Thoracic aorta (tissue), 2 donors: ENCODE data around the gene PRDM16. TPM values are rescaled to one million over a fixed set of nuclear protein-coding genes. Genes with fewer than 3 reads are reported as not detected.

Source experiments
- ATAC-seq: fragments of 150-250 bp; one replicate; pipeline ENCODE4 v1.8.0; 2017; ENCODE audit warnings: low read depth; ENCODE audit not compliant: insufficient number of reproducible peaks, low FRiP score
- DNase-seq: peaks from one replicate; pipeline ENCODE4 v3.0.0-alpha.2; 2020; ENCODE audit warnings: low spot score
- H3K27ac ChIP-seq, 2 donors: fragments of 200-600 bp; sonication (generic); 1 replicate in 1 of 2; 2 replicates in 1 of 2; pipeline ENCODE4 v1.5.1; 2016; ENCODE audit warnings: mild to moderate bottlenecking in 2 of 2, moderate library complexity in 2 of 2
- H3K27me3 ChIP-seq: fragments of 200-600 bp; sonication (generic); replicated peaks from 2 replicates; pipeline ENCODE4 v1.6.0; 2016; ENCODE audit warnings: mild to moderate bottlenecking; ENCODE audit not compliant: insufficient read depth
- H3K36me3 ChIP-seq: fragments of 200-600 bp; sonication (generic); one replicate; pipeline ENCODE4 v1.5.1; 2016
- H3K4me1 ChIP-seq, 2 donors: fragments of 200-600 bp; sonication (generic); 1 replicate in 1 of 2; 2 replicates in 1 of 2; pipeline versions ENCODE4 v1.5.1 to v1.6.0; 2016; ENCODE audit warnings: low read depth in 2 of 2, mild to moderate bottlenecking in 1 of 2; ENCODE audit not compliant: control insufficient read depth in 1 of 2
- H3K4me3 ChIP-seq: fragments of 200-600 bp; sonication (generic); 2 replicates; pipeline ENCODE4 v1.5.1; 2016; ENCODE audit warnings: mild to moderate bottlenecking
- H3K9me3 ChIP-seq: fragments of 200-600 bp; sonication (generic); 2 replicates; pipeline ENCODE4 v1.5.1; 2016
- total RNA-seq, 2 donors: library from RNA; depleted of rRNA; stranded (reverse); fragments of >200 nt; gene quantifications; one replicate each; pipeline versions ENCODE4 v1.1.0 to v1.2.3, GENCODE V29; 2016
- TF ChIP-seq, protein P1 (sequence below): fragments of 200-600 bp; sonication (generic); IDR thresholded peaks from one replicate; pipeline ENCODE4 v1.5.1; 2019; ENCODE audit warnings: antibody characterized with exemption

PRDM16 gene
- total RNA-seq, 2 donors from 2014 or later = 68.9 to 85.4 TPM

DNA sequence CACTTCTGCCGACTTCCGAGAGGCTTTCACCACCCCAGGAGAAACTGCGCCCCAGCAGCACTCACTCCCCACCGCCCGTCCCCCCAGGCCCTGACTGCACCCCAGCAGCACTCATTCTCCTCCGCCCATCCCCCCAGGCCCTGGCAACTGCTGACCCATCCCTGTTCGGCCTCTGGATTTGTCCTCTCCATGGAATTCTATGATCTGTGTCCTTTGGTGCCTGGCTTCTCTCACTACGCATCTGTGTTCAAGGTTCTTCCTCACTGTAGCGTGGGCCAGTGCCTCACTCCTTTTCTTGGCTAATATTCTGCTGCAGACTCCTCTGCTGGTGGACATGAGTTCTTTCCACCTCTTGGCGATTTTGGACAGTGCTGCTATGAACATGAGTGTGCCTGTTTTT, 263.7 kb downstream of the PRDM16 start:
- Histone ChIP-seq H3K27me3 (no peaks in the 10 kb centered on the region), H3K9me3 (no peaks in the 10 kb centered on the region), H3K27ac (peak overlapping the region in 1 of 2 donors; percentile 84), H3K4me1 (peaks cover 35 to 93% of the 10 kb centered on the region in 2 donors), H3K36me3 (no peaks in the 10 kb centered on the region), H3K4me3 (no peak overlapping the region)
- DNase-seq (no peak), ATAC-seq (no peak)
- TF ChIP-seq, protein P1, sequence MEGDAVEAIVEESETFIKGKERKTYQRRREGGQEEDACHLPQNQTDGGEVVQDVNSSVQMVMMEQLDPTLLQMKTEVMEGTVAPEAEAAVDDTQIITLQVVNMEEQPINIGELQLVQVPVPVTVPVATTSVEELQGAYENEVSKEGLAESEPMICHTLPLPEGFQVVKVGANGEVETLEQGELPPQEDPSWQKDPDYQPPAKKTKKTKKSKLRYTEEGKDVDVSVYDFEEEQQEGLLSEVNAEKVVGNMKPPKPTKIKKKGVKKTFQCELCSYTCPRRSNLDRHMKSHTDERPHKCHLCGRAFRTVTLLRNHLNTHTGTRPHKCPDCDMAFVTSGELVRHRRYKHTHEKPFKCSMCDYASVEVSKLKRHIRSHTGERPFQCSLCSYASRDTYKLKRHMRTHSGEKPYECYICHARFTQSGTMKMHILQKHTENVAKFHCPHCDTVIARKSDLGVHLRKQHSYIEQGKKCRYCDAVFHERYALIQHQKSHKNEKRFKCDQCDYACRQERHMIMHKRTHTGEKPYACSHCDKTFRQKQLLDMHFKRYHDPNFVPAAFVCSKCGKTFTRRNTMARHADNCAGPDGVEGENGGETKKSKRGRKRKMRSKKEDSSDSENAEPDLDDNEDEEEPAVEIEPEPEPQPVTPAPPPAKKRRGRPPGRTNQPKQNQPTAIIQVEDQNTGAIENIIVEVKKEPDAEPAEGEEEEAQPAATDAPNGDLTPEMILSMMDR = no peak

DNA sequence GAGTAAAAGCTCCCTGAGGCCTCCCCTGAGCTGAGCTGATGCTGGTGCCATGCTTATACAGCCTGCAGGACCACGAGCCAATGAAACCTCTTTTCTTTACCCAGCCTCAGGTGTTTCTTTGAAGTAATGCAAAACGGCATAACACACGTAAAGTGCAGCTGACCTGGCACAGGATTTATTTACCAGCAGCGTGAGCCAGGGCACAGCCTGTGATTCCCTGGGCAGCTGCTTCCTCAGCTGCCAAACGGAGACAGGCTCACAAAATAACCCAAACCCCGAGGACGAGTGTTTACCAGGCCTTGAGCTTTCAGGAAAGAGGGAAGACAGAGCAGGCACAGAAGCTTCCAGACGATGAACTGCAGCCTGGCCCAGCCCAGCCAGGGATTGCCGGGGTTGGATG, 264.9 kb downstream of the PRDM16 start:
- no peaks in the 10 kb centered on the region for H3K9me3 ChIP-seq
- DNase-seq (no peak), ATAC-seq (no peak)
- peak overlapping the region; percentile 68 to 84 for H3K27ac ChIP-seq
- TF ChIP-seq, protein P1 = no peak
- H3K4me1 ChIP-seq = peaks cover 46 to 94% of the 10 kb centered on the region in 2 donors
- no peaks in the 10 kb centered on the region for H3K27me3 ChIP-seq
- H3K36me3 ChIP-seq = no peaks in the 10 kb centered on the region
- H3K4me3 ChIP-seq = no peak overlapping the region

DNA sequence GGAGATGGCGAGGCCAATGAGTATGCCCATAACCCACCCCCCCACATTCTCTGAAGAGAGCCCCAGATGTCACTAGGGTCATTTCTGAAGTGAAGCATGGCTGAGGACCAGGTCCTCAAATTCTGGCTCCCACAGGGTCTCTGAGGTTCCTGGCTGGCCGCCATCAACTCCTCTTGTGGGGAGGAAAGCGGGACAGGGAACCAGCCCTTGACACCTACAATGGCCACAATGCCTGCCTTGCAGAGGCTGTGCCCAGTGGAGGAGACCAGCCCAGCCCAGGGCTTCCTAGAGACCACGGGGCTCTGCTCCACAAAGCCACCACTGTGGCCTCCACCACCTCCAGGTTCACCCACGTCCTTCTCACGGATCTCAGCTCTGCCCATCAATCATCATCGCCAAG, 265.4 kb downstream of the PRDM16 start:
- H3K36me3 ChIP-seq = no peaks in the 10 kb centered on the region
- H3K9me3 ChIP-seq = no peaks in the 10 kb centered on the region
- ATAC-seq = no peak
- H3K27ac ChIP-seq = peak overlapping the region; percentile 68 to 84
- H3K27me3 ChIP-seq = no peaks in the 10 kb centered on the region
- H3K4me3 ChIP-seq = no peak overlapping the region
- H3K4me1 ChIP-seq = peaks cover 50 to 94% of the 10 kb centered on the region in 2 donors
- TF ChIP-seq, protein P1 = no peak
- no peak for DNase-seq

DNA sequence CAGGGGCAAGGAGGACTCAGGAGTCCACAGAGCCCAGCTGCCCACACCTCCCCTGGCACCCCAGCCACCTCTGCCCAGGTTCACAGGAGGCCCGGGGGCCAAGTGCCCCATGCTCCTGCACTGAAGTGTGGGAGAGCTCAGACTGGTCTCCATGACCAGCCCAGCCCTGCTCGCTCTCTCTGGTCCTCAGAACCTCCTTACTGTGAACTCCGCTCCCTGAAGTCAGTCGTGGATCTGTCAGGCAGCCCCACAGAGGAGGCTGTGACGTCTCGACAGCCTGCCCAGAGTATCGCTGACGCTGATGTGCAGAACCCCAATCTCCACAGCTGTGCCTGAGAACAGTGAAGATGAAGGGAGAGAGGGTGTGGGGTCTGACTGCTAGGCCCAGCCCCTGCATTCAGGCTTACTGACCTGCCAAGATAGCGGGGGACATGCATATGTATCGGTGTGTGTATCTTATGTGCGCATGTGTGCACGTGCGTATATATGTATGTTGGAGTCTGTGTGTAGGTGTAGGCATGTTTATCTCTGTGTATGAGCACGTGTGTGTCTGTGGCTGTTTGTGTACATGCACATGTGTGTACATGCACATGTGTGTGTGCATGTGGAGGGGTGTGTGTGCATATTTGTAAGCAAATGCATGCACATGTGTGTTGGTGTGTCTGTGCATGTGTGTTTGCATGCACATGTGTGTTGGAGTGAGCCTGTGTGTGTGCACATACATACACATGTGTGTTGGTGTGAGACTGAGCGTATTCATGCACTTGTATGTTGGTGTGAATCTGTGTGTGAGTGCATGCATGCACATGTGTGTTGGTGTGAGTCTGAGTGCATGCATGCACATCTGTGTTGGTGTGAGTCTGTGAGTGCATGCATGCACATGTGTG, 267.0 kb downstream of the PRDM16 start:
- H3K4me3 ChIP-seq = no peak overlapping the region
- no peak for DNase-seq
- ATAC-seq = no peak
- H3K9me3 ChIP-seq = no peaks in the 10 kb centered on the region
- H3K4me1 ChIP-seq = peaks cover 36 to 89% of the 10 kb centered on the region in 2 donors
- TF ChIP-seq, protein P1 = no peak
- H3K27me3 ChIP-seq = no peaks in the 10 kb centered on the region
- H3K36me3 ChIP-seq = no peaks in the 10 kb centered on the region
- H3K27ac ChIP-seq = peak overlapping the region; percentile 68 to 84

DNA sequence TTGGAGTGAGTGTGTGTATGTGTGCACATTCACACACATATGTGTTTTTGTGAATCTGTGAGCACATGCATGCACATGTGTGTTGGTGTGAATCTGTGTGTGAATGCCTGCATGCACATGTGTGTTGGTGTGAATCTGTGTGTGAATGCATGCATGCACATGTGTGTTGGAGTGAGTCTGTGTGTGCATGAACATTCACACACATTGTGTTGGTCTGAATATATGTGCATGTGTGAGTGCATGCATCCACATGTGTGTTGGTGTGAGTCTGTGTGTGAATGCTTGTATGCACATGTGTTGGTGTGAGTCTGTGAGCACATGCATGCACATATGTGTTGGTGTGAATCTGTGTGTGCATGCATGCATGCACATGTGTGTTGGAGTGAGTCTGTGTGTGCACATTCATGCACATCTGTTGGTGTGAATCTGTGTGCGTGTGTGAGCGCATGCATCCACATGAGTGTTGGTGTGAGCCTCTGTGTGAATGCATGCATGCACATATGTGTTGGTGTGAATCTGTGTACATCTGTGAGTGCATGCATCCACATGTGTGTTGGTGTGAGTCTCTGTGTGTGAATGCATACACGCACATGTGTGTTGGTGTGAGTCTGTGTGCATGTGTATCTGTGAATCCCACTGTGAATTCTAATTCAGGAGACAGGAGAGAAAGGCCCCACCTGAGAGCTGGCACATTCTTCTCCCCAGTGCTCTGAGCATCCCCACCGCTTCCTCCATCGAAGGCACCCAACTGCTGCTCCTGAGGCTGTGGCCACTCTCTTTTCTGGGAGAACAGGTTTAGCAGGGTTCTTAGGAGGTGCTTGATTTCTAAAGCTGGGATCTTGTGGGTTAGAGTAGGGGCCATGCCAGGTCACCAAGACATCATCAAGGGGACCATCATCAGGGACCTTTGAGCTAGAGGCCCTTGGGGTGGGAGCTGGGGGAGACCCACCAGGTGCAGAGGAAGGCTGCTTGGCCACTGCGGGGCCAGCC, 267.9 kb downstream of the PRDM16 start:
- H3K4me3 ChIP-seq = no peak overlapping the region
- H3K27me3 ChIP-seq = no peaks in the 10 kb centered on the region
- peaks cover 33 to 80% of the 10 kb centered on the region in 2 donors for H3K4me1 ChIP-seq
- H3K36me3 ChIP-seq = no peaks in the 10 kb centered on the region
- DNase-seq (no peak), ATAC-seq (no peak)
- no peaks in the 10 kb centered on the region for H3K9me3 ChIP-seq
- TF ChIP-seq, protein P1 = no peak
- no peak overlapping the region for H3K27ac ChIP-seq
